HepG2 (cell line): Measurements from ENCODE around the gene TRAK1.

Source experiments
- NCOA1 ChIP-seq: sonication (generic); formaldehyde crosslinking; IDR thresholded peaks from 2 replicates; pipeline ENCODE4 v1.9.0; 2021; ENCODE audit warnings: missing genetic modification reagents
- NRL ChIP-seq: sonication (generic); formaldehyde crosslinking; IDR thresholded peaks from 2 replicates; pipeline ENCODE4 v1.5.0; 2020; ENCODE audit warnings: missing genetic modification reagents, mild to moderate bottlenecking, moderate library complexity, borderline replicate concordance
- ZNF263 ChIP-seq: sonication (generic); formaldehyde crosslinking; IDR thresholded peaks from 2 replicates; pipeline ENCODE4 v1.4.0; 2020; ENCODE audit warnings: missing genetic modification reagents
- TF ChIP-seq, protein P1 (sequence below): sonication (generic); formaldehyde crosslinking; IDR thresholded peaks from 2 replicates; pipeline ENCODE4 v1.5.0; 2020; ENCODE audit warnings: mild to moderate bottlenecking, missing genetic modification reagents, moderate library complexity

DNA sequence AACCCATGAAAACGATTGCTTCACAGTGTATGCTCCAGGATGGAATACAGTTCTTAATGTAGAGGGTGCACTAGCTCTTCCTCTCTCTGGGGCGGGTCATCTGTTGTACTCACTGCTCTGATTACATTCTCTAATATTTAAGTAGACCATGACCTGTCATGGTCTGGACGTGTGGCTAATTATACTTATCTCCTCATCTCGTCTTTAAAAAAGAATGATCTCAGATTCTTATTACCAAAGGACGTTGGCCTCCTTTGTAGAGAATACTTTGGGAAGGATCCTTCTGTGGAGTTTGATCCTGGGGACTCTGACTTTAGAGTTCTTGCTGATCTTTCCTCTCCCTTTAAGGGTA lies 48.4 kb upstream of the TRAK1 start:
- TF ChIP-seq NRL (CRISPR knock-in tag): no peak
- no peak for TF ChIP-seq NCOA1
- TF ChIP-seq, protein P1, sequence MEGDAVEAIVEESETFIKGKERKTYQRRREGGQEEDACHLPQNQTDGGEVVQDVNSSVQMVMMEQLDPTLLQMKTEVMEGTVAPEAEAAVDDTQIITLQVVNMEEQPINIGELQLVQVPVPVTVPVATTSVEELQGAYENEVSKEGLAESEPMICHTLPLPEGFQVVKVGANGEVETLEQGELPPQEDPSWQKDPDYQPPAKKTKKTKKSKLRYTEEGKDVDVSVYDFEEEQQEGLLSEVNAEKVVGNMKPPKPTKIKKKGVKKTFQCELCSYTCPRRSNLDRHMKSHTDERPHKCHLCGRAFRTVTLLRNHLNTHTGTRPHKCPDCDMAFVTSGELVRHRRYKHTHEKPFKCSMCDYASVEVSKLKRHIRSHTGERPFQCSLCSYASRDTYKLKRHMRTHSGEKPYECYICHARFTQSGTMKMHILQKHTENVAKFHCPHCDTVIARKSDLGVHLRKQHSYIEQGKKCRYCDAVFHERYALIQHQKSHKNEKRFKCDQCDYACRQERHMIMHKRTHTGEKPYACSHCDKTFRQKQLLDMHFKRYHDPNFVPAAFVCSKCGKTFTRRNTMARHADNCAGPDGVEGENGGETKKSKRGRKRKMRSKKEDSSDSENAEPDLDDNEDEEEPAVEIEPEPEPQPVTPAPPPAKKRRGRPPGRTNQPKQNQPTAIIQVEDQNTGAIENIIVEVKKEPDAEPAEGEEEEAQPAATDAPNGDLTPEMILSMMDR (CRISPR knock-in tag): no peak
- TF ChIP-seq ZNF263 (CRISPR knock-in tag): no peak
